GM12891 (cell line): Measurements from ENCODE around the gene XPC.

Experiments used
- POLR2A ChIP-seq: IDR thresholded peaks from 2 replicates; pipeline ENCODE4 v1.6.1; 2011; ENCODE audit warnings: low read depth, low read length, control low read depth
- POLR2AphosphoS5 ChIP-seq: IDR thresholded peaks from 2 replicates; pipeline ENCODE4 v1.6.1; 2011; ENCODE audit warnings: low read depth, low read length, control low read depth
- POU2F2 ChIP-seq: IDR thresholded peaks from 2 replicates; pipeline ENCODE4 v1.6.1; 2011; ENCODE audit warnings: low read depth, mild to moderate bottlenecking, control low read depth, low read length, moderate library complexity
- SPI1 ChIP-seq: IDR thresholded peaks from 2 replicates; pipeline ENCODE4 v1.6.1; 2011; ENCODE audit warnings: low read depth, low read length, control low read depth

GRCh38 chr3:14137445-14137844 is 41.0 kb downstream of the XPC start:
- TF ChIP-seq POLR2AphosphoS5 (no peak), POLR2A (no peak), POU2F2 (no peak), SPI1 (no peak)
